HL-60/S4 treated with phorbol 12-myristate 13-acetate at 8.2 ng/mL for 4 days and 3 days (cell line): ENCODE results near the gene DEAF1.
"Not testable (repeated sequence)": the region's sequence is repeated elsewhere in the genome, so short reads cannot be mapped to it uniquely, and the experiment has no call there.

Experiments
- in situ Hi-C: fragments of 300-500 bp; cut with MboI; formaldehyde crosslinking; loops from 2 replicates; pipeline ENCODE4 v1.15.0; 2022; ENCODE audit warnings: low sequenced_read_pairs

Gene DEAF1, protein sequence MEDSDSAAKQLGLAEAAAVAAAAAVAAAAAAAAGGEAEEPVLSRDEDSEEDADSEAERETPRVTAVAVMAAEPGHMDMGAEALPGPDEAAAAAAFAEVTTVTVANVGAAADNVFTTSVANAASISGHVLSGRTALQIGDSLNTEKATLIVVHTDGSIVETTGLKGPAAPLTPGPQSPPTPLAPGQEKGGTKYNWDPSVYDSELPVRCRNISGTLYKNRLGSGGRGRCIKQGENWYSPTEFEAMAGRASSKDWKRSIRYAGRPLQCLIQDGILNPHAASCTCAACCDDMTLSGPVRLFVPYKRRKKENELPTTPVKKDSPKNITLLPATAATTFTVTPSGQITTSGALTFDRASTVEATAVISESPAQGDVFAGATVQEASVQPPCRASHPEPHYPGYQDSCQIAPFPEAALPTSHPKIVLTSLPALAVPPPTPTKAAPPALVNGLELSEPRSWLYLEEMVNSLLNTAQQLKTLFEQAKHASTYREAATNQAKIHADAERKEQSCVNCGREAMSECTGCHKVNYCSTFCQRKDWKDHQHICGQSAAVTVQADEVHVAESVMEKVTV

DNA sequence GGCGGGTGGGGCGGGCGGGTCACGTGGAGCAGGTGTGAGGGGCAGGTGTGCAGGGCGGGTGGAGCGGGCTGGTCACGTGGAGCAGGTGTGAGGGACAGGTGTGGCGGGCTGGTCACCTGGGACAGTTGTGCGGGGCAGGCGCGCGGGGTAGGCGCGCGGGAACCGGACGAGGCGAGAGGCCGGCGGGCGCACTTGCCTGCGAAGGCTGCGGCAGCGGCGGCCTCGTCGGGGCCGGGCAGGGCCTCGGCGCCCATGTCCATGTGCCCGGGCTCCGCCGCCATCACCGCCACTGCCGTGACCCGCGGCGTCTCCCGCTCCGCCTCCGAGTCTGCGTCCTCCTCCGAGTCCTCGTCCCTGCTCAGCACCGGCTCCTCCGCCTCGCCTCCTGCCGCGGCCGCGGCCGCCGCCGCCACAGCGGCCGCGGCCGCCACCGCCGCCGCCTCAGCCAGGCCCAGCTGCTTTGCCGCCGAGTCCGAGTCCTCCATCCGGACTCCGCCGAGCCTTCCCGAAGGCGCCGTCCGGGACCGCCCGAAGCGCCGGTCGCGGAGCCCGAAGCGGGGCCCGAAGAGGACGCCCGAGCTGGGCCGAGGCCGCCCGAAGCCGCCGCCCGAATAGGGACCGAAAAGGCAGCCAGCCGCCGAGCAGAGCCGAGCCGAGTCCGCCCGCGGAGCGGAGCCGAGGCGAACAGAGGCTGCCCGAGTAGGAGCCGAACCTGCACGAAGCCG, at the start of gene DEAF1:
TSS of gene DEAF1 (minus strand) at position 660 of the 725 bp plus-strand sequence. CDS start at position 485, 175 bp downstream.
- in situ Hi-C loops = no loop called here

DNA sequence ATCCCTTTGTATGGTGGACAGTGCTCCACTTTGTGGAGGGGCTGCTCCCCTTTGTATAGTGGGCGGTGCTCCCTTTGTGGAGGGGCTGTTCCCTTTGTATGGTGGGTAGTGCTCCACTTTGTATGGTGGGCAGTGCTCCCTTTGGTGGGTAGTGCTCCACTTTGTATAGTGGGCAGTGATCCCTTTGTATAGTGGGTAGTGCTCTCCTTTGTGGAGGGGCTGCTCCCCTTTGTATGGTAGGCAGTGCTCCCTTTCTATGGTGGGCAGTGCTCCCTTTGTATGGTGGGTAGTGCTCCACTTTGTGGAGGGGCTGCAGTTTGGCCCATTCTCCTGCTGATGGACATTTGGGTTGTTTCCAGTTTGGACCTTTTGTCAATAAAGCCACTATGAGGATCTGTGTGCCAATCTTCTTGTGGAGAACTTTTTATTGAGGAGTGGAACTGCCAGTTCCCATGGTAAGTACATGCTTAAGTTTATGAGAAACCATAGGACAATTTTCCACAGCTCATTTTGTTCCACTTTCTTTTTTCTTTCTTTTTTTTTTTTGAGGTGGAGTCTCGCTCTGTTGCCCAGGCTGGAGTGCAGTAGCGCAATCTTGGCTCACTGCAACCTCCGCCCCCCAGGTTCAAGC, 47.7 kb upstream of the DEAF1 start:
- in situ Hi-C loops = no loop called here

DNA sequence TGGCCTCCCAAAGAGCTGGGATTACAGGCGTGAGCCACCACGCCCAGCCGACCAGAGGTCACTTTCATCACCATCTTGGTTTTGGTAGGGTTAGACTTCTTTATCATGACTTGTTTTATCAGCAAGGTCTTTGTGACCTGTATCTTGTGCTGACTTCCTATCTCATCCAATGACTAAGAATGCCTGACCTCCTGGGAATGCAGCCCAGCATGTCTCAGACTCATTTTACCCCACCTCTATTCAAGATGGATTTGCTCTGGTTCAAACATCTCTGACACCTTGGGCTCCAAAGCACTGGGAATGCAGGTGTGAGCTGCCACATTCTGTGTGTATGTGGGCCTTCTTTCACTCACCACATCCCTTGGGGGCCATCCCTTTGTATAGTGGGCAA, 47.1 kb upstream of the DEAF1 start:
- in situ Hi-C loops = no loop called here

DNA sequence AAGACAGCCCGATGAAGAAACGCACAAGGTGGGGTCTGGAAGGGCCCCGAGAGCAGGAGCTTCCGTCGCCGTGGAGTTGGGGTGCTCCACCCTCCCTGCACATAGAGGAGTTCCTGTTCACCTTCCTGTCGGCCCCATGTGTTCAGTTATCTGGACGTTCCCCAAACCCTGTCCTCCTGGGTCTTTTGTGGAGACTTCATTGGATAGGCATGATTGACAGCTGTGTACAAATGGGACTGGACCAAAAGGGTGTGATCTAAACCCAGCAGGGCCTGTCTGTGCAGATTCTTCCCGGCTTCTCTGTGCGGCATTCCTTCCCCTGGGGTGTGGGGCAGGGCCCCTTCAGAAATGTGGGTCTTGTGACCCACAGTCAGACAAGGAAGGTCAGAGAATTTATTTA, 42.9 kb upstream of the DEAF1 start:
- in situ Hi-C loops = not testable (repeated sequence)

DNA sequence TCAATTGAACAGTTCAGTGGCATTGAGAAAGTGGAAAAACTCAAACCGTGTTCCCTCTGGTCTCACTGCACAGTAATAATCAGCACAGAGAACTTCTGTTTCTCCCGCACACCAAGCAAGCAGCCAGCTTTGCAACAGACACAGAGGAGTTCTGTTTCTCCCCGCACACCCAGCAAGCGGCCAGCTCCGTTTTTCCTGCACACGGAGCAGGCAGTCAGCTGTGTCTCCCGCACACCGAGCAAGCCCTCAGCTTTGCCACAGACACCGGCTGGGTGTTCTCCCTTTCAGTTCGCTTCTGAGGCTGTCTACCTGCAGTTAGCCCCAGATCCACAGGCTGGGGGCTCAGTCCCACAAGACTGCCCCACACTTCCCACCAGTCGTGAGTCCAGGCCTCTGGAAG, 42.3 kb upstream of the DEAF1 start:
- in situ Hi-C loops = no loop called here

DNA sequence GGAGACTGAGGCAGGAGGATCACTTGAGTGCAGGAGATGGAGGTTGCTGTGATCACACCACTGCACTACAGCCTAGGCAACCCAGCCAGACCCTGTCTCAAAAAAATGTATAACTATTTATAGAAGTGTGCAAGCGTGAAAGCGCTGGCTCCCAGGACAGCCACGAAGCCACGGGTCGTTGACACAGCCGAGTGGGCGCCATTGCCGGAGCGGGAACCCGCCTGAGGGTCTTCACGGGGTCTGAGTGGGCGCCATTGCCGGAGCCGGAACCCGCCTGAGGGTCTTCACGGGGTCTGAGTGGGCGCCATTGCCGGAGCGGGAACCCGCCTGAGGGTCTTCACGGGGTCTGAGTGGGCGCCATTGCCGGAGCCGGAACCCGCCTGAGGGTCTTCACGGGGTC, 39.5 kb upstream of the DEAF1 start:
- in situ Hi-C loops = not testable (repeated sequence)

DNA sequence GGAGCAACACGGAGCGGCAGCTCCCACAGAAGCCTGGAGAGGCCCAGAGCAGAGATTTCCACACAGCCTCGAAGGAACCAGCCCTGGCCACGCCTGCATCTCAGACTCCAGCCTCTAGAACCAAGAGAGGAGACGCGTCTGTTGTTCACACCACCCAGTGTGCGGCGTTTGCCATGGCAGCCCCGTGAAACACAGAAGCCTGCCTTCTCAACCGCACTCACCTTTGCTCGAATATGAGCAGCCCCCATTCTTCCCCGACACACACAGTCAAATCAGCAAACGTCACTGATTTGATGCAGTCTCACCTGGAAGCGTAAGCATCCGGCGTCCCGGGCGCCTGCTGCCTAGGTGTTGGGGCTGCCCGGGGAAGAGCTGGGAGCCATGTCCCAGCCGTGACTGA, 38.0 kb upstream of the DEAF1 start:
- in situ Hi-C loops = no loop called here

DNA sequence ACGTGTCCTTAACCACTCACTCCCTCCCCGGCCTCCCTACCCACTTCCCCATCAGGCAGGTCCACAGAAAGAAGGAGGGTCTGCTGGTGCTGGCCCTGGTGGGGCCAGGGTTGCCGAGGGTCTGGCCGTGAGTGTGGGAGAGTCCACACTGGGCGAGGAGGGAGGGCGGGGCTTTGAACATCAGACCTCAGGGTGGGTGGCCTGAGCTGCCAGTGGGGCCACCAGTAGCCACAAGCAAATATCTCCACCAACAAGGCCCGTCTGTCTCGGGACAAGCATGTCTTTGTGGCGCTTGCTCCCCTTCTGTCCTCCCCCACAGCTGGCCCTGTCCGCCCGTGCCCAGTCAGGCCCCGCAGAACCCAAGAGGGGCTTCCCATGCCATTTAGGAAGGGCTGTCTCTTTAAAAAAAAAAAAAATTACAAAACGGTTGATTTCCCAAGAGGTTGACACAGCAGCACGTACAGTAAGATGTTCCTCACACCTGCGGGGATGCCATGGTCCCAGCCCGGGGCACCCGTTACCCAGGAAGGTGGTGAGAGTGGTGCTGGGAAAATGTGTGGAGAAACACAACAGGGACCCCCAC, 34.6 kb upstream of the DEAF1 start:
- in situ Hi-C loops = no loop called here

DNA sequence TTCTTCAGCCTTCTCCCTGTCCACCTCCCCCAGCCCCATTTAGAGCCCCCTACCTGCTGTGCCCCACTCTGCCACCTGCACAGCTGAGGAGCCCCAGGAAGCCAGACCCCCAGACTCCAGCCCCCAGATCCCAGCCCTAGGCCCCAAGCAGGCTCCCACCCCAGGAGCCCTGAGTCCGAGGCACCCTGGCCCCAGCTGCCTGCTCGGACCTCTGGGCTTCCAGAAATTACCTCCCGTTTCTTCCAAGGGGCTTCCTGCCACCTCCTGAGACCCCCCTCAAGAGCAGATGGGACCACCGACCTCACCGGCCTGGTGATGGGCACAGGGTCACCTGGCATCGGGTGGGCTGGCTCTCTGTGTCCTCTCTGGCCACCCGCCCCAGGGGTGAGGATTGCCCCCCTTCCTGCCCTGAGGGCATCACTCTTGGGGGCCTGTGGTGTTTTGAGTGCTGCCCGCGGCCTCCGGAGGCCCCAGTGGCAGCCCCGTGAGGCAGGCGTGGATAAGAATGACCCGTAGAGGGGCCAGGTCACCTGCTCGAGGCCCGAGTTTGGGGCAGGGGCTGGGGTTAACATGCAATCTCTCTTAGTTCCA, 34.0 kb upstream of the DEAF1 start:
- in situ Hi-C loops = no loop called here

DNA sequence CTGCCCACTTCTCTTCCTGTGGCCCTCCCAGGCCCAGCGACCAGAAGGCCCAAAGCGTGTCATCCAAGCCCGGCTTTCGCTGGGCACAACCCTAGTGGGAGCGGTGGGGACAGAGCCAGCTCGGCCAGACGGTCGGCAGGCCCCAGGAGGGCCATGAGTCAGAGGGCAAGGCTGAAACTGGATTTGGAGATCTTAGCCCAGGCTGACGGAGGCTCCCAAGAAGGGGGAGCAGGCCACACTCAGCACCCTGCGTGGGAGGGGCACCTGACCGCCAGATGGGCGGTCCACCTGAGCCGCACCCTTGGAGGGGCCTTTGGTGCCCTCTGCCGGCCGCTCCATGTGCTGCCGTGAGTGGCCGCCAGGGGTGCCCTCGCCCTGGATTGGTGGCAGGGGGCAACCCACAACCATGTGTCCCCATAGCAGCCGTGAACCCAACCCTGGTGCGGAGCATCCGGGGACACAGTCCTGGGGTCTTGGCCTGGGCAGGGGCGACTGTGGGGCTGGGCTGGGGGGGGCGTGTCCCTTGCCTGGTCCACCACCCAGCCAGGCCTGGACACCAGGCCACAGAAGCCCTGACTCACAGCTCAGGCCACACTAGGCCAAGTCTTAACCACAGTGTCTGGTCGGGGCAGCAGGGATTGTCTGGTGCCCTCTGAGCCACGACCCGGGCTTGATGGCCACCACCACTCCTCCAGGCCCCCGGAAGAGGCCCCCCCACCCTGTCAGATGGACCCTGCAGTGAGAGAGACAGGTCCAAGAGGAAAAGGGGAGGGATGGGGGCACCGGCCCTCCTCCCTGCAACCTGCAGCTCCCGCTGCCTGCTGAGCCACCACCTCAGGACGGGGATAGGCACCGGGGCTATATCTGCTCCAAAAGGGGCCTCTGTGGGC, 33.1 kb upstream of the DEAF1 start:
- in situ Hi-C loops = no loop called here

DNA sequence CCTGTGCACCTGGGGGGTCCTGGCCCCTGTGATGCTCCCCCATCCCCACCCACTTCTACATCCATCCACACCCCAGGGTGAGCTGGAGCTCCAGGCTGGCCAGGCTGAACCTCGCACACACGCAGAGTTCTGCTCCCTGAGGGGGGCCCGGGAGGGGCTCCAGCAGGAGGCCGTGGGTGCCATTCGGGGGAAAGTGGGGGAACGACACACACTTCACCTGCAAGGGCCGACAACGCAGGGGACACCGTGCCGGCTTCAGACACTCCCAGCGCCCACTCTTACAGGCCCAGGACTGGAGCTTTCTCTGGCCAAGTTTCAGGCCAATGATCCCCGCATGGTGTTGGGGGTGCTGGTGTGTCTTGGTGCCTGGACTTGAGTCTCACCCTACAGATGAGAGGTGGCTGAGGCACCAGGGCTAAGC, 32.3 kb upstream of the DEAF1 start:
- in situ Hi-C loops = no loop called here

DNA sequence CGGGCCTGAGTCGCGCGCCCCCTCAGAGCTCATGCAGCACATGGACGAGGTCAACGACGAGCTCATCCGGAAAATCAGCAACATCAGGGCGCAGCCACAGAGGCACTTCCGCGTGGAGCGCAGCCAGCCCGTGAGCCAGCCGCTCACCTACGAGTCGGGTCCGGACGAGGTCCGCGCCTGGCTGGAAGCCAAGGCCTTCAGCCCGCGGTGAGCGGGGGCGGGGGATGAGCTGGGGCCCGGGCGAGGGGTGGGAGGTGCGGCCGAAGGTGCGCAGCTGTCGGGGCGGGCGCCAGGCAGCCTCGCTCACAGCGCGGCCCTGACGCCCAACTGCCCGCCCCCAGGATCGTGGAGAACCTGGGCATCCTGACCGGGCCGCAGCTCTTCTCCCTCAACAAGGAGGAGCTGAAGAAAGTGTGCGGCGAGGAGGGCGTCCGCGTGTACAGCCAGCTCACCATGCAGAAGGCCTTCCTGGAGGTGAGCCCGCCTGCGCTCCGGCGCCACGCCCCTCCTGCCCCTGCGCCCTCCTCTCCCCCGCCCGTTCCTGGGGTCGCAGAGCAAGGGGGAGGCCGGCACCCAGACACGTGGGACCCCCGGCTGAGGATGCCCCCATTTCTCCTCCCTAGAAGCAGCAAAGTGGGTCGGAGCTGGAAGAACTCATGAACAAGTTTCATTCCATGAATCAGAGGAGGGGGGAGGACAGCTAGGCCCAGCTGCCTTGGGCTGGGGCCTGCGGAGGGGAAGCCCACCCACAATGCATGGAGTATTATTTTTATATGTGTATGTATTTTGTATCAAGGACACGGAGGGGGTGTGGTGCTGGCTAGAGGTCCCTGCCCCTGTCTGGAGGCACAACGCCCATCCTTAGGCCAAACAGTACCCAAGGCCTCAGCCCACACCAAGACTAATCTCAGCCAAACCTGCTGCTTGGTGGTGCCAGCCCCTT, 31.5 kb upstream of the DEAF1 start:
- in situ Hi-C loops = no loop called here

DNA sequence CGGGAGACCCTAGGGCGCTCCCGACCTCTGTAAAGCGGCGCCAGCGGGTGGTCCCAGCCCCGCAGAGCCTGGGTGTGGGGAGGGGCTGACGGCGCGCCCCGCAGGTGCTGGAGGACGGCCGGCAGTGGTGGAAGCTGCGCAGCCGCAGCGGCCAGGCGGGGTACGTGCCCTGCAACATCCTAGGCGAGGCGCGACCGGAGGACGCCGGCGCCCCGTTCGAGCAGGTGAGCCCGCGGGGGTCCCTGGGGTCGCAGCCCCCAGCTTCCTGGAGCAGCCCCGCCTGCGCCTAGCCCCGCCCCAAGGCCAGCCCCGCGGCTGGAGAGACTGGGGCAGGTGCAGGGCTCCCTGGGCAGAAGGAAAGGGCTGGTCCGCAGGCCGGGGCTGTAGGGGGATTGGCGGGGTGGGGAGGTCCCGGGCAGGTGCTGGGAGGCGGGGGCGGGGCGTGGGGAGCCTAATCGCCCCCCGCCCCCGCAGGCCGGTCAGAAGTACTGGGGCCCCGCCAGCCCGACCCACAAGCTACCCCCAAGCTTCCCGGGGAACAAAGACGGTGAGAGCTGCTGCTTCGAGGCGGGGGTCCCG, 30.7 kb upstream of the DEAF1 start:
- in situ Hi-C loops = no loop called here

DNA sequence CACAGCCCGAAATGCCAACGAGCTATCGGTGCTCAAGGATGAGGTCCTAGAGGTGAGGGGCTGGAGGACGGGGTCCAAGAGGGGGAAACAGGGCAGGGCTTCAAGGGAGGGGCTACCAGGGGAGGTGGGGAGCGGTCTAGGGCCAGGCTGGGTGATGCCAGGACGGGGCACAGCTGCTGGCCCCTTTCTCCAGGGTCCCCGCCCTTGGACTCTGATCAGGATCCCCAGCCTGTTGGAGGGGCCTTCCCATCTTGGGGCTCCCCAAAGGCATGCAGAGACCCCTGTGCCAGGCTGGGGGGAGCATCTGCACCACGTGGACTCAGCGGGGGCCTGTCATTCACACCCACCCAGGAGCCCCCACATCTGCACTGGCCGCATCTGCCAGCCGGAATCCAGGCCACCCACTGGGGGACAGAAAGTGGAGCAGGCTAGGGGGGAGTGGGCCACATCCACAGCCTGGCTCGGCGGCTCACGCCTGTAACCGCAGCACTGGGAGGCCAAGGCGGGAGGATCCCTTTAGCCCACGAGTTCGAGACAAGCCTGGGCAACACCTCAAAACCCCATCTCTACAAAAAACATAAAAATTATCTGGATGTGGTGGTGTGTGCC, 29.9 kb upstream of the DEAF1 start:
- in situ Hi-C loops = no loop called here

DNA sequence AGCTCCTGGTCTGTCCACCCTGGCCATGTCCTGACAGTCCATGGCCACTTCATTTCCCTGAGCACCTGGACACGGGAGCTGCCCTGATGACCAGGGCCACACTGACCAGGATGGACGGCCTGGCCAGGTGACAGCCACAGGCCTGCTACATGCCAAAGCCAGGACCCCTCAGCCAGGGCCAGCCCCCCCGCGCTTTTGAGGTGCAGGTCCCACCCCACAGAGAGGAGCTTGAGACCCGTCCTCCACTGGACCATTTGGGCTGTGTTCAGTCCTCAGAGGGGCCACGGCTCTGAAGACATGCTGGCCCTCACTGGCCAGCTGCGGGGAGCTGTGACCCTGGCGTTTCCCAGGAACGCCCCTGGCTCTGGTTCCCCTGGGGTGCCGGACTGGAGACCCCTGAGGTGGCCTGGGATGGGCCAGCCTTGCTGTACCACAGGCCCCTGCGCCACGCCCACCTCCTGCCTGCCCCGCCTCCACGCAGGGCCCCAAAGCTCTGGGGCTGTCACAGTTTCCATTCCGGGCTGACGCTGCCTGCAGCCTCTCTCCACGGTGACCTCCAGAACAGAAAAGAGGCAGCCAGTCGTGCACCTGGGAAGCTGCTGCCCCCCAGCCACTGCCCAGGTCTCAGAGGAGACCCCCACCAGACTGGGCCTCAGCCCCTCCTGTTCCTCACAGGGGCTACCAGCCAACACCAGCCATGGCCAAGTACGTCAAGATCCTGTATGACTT, 29.2 kb upstream of the DEAF1 start:
- in situ Hi-C loops = no loop called here

DNA sequence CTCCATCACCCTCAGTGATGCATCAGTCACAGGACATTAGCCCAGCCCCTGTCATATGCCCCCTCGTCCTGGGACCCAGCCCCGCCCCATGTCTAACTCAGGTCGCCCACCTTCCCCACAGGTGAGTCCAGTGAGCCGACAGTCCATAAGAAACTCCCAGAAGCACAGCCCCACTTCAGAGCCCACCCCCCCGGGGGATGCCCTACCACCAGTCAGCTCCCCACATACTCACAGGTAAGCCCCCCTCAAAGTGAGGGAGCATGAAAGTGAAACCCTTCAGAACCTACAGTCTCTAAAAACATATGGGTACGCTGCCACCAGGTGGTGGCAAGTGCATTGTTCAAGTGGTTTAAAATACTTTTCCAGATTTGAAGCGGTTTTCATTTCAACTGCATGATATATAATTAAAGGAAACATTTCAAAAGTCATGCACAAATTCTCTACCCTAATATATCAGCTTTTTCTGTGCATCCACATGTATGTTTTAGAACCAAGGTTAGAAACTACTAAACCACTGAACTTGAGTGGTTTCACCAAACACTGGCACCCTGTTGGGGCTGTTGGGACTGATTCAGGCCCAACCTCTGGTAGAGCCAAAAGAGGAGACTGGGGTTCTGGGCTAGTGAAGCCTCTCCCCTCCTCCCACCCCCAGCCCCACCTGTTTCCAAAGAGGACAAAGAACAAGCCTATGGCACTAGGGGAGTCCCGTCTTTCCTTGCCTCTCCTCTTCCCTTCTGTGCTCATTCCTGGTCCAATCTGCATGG, 28.3 kb upstream of the DEAF1 start:
- in situ Hi-C loops = no loop called here
